Hypothalamus (tissue), 51 donors: ENCODE results near the gene KIAA1328.

Experiments used
- DNase-seq, 51 donors: peaks; one replicate each; lab custom pipeline; 2025; lab: John Stamatoyannopoulos, UW

The KIAA1328 gene

GRCh38 chr18:36934884-36935283 is 106.0 kb downstream of the KIAA1328 start:
- DNase-seq: no peak

DNA sequence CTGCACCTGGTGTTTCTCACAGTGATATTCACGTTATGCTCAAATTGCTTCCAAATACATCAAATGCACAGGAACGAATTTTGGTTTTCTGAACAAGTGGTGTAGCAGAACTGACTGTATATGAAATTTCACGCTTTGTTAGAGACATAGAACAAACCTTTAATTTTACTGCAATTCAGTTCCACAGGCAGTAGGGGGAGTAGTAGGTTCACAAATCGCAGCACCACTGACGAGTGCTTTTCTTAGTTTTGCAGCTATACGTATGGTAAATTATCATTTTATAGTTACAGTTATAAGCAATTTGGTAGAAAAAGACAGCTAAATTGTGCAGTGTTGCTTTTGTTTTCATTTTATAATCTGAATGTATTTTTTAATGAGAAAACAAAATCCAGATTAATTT is 113.3 kb downstream of the KIAA1328 start:
- DNase-seq: no peak

DNA sequence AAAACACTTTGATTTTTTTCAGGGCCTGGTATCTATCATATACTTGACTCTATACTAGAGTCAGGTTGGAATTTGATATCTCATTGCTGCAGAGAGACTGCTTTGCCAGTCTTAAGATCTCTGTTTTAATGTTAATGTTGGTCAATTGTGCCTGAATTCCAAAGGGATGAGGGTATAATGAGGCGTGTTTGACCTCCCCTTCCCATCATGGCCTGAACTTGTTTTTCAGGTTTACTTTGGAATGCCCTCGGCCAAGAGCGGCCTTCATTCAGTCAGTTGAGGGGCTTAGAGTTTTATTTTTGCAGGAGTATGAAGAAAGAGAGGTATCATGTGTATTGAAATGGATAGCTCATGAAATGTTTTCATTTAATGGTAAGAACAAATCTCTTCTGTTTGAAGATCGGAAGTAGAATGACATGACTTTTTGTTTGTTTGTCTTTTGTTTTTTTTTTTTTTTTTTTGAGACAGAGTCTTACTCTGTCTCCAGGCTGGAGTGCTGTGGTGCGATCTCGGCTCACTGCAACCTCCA is 119.0 kb downstream of the KIAA1328 start:
- no peak for DNase-seq

DNA sequence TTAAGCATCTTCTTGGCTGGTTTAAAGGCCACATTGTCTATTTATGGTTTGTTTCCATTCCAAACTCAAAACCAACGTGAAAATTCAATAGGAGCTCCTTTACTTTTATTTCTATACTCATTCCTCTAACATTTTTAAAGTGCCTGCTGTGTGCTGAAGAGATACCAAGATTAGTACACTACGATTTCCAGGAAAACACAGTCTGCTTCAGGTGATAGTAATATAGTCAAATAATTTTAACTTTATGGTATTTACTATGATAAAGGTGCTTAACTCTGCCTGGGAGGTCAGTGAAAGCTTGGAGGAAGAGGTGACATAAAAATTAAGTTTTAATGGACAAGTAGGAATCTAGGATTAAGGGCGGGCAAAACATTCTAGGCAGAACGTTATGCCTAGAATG is 121.4 kb downstream of the KIAA1328 start:
- DNase-seq: no peak

DNA sequence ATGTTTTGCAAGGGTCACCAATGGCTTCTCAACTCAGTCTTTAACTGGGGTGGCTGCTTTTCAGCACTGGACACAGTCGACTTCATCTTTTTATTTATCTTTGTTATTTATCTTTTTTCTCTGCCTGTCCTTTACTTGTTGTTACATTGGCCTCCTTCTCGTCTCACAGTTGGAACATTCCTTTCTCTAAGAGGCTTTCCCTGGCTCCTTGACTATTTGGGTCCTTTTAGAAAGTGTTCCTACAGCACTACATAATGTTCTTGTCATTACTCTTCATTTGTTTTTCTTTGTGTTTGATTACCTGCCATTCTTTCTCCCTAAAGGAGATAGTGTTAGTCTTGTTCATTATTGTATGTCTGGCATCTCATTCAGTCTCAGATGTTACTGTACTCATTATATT is 122.0 kb downstream of the KIAA1328 start:
- no peak for DNase-seq

DNA sequence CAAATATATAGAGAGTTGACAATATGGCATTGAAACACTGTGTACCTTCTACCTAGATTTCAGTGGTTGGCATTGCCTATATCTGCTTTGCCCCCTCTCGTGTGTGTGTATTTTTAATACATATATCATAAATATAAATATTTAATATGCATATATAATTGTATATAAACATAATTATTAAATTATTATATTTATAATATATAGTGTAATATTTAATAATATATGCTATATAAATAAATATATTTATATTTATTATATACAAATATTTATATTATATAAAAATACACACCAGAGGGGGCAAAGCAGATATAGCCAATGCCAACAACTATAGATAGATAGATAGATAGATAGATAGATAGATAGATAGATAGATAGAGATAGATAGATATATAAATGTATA is 124.1 kb downstream of the KIAA1328 start:
- no peak for DNase-seq

DNA sequence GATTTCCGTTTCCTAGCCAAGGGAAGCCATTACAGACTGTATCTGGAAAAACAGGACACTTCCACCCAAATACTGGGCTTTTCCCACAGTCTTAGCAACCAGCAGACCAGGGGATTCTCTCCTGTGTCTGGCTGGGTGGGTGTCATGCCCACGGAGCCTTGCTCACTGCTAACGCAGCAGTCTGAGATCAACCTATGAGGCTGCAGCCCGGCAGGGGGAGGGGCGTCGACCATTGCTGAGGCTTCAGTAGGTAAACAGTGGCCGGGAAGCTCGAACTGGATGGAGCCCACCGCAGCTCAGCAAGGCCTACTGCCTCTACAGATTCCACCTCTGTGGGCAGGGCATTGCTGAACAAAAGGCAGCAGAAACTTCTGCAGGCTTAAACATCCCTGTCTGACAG is 131.1 kb downstream of the KIAA1328 start:
- DNase-seq: no peak

DNA sequence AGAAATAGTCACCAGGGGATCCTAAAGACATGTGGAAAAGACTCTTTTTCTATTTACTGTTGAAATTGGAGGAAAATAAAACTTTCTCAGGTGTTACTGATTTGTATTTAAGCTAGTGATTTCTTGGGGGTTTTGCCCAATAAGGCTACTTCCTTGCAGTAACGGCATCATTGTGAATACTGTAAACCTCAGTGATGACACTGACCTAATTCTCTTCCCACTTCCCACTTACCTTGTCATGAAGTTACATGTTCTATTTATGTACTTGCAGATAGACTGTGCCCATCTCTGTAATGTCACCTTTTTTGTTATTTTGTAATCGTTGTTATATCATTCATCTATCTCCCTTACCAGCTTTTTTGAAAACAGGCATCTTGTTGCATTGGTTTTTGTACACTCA is 134.5 kb downstream of the KIAA1328 start:
- DNase-seq: no peak

- no peak for DNase-seq
Observed at GRCh38 chr18:36974686-36975085, 145.8 kb downstream of the KIAA1328 start.

- DNase-seq: no peak
Observed at GRCh38 chr18:36977121-36977520, 148.2 kb downstream of the KIAA1328 start.

- DNase-seq: no peak
Observed at GRCh38 chr18:36993068-36993467, 164.1 kb downstream of the KIAA1328 start.

DNA sequence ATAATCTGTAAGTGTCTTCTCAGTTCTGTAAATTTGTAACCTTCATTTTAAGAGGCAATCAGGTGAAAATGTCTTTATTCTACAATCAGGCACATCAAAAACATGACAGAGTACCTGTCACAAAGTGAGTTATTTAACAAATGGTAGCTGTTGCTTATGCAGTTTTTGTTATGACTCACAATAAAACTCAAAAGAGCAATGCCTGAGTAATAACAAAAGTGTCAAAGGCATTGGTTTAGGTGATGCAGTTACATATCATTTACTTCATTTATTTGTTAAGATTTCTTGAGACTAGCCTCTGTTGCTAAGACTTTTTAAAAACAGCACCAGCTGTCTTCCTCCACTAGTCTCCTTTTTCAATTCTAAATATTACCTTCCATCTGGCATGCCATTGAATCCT is 177.8 kb downstream of the KIAA1328 start:
- DNase-seq: no peak

DNA sequence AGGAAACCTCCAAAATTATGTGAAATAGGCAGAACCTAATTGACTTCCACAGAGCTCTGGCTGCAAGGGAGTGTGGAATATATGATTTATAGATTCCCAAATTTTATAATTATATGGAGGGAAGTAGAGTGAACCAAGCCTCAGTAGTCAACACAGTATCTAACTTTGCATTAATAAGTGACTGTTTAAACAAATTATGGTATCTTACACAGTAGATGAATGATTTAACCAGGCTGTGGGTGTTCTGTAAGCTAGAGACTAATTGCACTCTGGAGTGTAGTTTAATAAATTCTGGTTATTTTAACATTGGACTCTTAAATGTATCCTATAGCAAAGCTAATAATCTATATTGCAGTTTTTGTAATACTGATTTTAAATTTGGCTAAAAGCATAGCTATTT is 183.5 kb downstream of the KIAA1328 start:
- no peak for DNase-seq

DNA sequence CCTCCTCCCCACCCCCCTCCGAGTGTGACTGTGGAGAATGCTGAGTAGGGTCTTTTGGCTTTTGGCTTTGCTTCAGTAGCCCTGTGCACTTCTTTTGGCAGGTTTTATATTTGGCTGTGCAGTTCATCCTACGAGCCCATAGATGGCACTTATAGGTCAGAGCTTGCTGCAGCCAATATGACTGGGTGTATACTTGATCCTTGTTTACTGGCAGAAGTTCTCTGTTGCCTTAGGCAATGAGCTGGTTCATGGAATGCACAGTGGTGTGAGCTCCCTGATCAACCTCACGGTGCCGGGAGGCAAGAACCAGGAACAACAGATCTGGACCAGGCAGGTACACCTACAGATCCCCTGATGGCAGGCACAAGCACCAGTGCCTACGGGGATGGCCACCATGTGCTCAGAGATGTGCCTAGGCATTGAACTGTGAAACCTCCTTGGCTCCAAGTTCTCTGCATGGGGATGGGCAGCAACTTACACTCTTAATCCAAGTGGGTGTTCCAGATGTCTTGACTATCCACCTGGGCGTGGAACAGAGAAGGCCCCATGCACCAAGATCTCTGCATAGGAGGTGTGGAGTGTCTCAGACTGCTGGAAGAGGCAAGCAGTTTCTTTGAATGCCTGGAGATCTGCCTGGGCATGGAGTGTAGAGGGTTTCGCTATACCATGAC is 190.4 kb downstream of the KIAA1328 start:
- DNase-seq: no peak

DNA sequence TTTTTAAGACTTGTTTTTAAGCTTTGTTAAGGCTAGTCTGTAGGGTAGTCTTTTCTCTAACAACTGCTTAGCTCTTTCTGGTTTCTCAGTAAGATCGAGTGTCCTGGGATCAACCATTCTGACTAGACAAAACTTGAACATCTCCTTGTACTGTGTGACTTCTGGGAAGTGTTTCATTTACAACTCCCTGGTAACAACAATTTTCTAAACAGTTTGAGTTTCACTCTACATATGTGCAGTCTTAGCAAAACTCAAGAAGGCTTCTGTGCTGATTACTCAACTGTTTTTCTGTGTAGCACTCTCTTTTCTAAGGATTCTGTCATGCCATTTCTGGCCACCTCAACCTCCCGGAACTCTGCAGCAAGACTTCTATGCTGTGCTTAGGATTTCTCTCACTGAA is 204.5 kb downstream of the KIAA1328 start:
- DNase-seq: no peak

DNA sequence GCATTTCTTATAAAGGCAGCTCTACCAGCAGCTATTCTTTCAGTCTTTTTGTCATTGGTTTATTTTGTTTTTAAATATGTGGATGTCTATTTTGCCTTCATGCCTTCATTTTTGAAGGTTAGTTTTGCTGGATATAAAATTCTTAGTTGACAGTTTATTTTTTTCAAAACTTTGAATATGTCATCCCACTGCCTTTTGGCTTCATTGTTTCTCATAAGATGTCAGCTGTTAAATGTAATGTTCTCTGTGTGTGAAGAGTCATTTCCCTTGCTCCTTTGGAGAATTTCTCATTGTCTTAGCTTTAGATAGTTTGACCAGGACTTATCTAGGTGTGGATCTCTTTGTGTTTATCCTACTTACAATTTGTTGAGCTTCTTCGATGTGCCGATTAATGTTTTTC is 213.5 kb downstream of the KIAA1328 start:
- DNase-seq: no peak

GRCh38 chr18:37055137-37055802 is 226.3 kb downstream of the KIAA1328 start:
- DNase-seq: no peak

GRCh38 chr18:37064187-37064586 is 235.3 kb downstream of the KIAA1328 start:
- no peak for DNase-seq

DNA sequence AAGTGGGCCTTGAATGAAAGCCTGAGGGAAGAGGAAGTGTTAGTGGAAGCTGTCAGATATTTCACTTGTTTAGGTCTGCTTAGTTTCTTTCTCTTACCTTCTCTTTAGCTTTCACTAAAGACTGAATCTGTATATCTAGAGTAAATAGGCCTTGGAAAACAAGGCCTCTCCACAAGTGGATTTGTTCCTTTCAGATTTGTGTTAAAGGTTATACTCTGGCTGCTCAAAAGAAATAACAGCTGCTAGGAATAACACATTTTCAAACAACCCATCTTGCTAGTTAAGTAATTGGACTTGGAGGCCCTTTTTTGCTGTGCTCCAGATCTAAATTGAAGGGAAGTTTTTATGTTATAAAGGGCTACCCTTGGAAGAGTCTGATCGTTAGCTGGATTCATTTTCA is 236.3 kb downstream of the KIAA1328 start:
- no peak for DNase-seq

DNA sequence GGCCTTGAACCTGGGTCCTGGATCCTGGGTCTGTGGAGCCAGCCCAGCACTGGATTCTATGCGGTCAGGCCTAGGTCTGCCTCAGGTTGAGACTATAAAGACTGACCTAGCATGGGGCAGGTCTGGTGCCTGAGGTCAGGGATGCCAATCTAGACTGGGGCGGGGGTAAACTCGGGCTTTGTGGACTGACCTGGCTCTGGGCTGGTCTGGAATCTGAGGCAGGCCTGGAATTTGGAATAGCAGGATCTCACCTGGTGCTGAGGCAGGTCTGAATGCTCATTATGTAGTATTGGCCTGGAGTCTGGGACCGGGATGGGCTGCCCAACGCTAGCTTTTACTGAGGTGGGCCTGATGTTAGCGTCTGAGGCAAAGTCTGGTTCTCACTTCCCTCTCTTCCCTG is 256.0 kb downstream of the KIAA1328 start:
- no peak for DNase-seq

DNA sequence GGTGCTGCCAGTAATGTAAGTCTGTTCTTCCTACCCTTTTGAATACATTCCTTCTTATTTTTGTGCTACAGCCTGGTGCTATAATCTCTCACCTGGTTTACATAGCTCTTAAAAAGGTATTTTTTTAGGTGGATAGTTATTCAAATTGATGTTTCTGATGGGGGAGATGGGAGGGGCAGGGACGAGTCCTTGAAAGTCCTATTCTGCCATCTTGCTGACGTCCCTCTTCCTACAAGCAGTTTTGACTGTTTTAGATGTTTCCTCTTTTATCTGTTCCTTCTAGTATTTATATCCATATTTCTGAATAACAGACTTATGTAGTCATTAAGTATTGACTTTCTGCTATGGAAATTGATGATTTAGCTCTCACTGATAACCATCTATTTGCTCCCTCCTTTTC is 256.4 kb downstream of the KIAA1328 start:
- no peak for DNase-seq

GRCh38 chr18:37107748-37108522 is 279.0 kb downstream of the KIAA1328 start:
- no peak for DNase-seq
